Hepatocyte (in vitro differentiated cells): ENCODE data around the gene CCL4. TPM values are rescaled to one million over a fixed set of nuclear protein-coding genes. Genes with fewer than 3 reads are reported as not detected.
"Not testable (repeated sequence)": the region's sequence is repeated elsewhere in the genome, so short reads cannot be mapped to it uniquely, and the experiment has no call there.

Experiments used
- DNase-seq: peaks from one replicate; pipeline ENCODE4 v3.0.0-alpha.2; 2016; ENCODE audit warnings: low spot score
- H2AFZ ChIP-seq: fragments of 200-600 bp; sonication (generic); 2 replicates; pipeline ENCODE4 v1.6.0; 2016; ENCODE audit warnings: antibody characterized with exemption, mild to moderate bottlenecking
- H3K27ac ChIP-seq: fragments of 200-600 bp; sonication (generic); 2 replicates; pipeline ENCODE4 v1.5.1; 2016; ENCODE audit warnings: mild to moderate bottlenecking
- H3K27me3 ChIP-seq: fragments of 200-600 bp; sonication (generic); 2 replicates; pipeline ENCODE4 v1.6.1; 2016
- H3K36me3 ChIP-seq: fragments of 200-600 bp; sonication (generic); replicated peaks from 2 replicates; pipeline ENCODE4 v1.5.1; 2016; ENCODE audit warnings: low read depth; ENCODE audit not compliant: insufficient read depth
- H3K4me1 ChIP-seq: fragments of 200-600 bp; sonication (generic); 2 replicates; pipeline ENCODE4 v1.5.1; 2016; ENCODE audit warnings: mild to moderate bottlenecking, moderate library complexity; ENCODE audit not compliant: insufficient read depth
- H3K4me2 ChIP-seq: fragments of 200-600 bp; sonication (generic); 2 replicates; pipeline ENCODE4 v1.6.0; 2016
- H3K4me3 ChIP-seq: fragments of 200-600 bp; sonication (generic); 2 replicates; pipeline ENCODE4 v1.5.1; 2016; ENCODE audit warnings: mild to moderate bottlenecking
- H3K79me2 ChIP-seq: fragments of 200-600 bp; sonication (generic); 2 replicates; pipeline ENCODE4 v1.6.0; 2017; ENCODE audit warnings: mild to moderate bottlenecking
- H3K9me2 ChIP-seq: fragments of 200-600 bp; sonication (generic); replicated peaks from 2 replicates; pipeline ENCODE4 v1.6.0; 2017; ENCODE audit warnings: mild to moderate bottlenecking; ENCODE audit not compliant: insufficient read depth
- H3K9me3 ChIP-seq: fragments of 200-600 bp; sonication (generic); 2 replicates; pipeline ENCODE4 v1.5.1; 2016; ENCODE audit warnings: low read depth, mild to moderate bottlenecking
- H4K20me1 ChIP-seq: fragments of 200-600 bp; sonication (generic); 2 replicates; pipeline ENCODE4 v1.6.0; 2016; ENCODE audit warnings: mild to moderate bottlenecking; ENCODE audit not compliant: insufficient read depth, poor library complexity, severe bottlenecking
- EZH2 ChIP-seq: fragments of 200-600 bp; sonication (generic); IDR thresholded peaks from 2 replicates; pipeline ENCODE4 v1.6.1; 2016; ENCODE audit warnings: antibody characterized with exemption, mild to moderate bottlenecking, borderline replicate concordance
- EZH2phosphoT487 ChIP-seq: fragments of 200-600 bp; sonication (generic); IDR thresholded peaks from one replicate; pipeline ENCODE4 v1.6.1; 2018; ENCODE audit warnings: antibody characterized with exemption, mild to moderate bottlenecking, low read depth, moderate library complexity; ENCODE audit not compliant: unreplicated experiment, severe bottlenecking
- WGBS: methylation state at CpG from one replicate; pipeline ENCODE4 v1.1.6; 2016; ENCODE audit warnings: low lambda C conversion rate; ENCODE audit errors: missing lambda C conversion rate; 5-methylcytosine and 5-hydroxymethylcytosine counted together
- polyA plus RNA-seq: library from polyadenylated mRNA; unstranded; fragments of >200 nt; fragmentation: Nextera tagmentation; extraction: Ambion mirVana; gene quantifications from 2 replicates; pipeline ENCODE4 v1.2.1, GENCODE V29; 2016
- total RNA-seq: library from RNA; depleted of rRNA; stranded (reverse); fragments of >200 nt; gene quantifications from 2 replicates; pipeline ENCODE4 v1.2.3, GENCODE V29; 2014
- TF ChIP-seq, protein P1 (sequence below): fragments of 200-600 bp; sonication (generic); IDR thresholded peaks from 2 replicates; pipeline ENCODE4 v1.5.1; 2016; ENCODE audit warnings: antibody characterized with exemption, mild to moderate bottlenecking; ENCODE audit not compliant: poor library complexity

Gene CCL4
- total RNA-seq = 1.8 and 5.8 TPM in 2 replicates
- 9.4 and 21.1 TPM in 2 replicates for polyA plus RNA-seq

DNA sequence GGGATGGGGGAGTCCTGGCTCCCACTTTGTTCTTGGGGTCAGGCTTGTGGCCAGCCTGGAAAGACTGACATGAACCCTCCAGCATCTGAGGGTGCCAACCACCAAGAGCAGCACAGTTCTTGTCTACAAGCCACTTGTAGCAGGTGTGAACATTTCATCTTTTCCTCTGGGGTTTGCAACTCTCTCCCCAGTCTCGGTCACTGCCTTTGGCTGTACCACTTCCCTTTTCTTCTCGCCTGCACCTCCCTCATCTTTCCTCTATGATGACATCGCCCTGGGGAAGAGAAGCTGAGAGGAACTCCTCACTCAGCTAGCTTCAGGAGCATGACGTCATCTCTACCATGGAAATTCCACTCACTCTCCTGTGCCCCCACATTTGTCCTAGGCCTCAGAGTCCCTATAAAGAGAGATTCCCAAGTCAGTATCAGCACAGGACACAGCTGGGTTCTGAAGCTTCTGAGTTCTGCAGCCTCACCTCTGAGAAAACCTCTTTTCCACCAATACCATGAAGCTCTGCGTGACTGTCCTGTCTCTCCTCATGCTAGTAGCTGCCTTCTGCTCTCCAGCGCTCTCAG lies at the start of gene CCL4:
CCL4 (plus strand) TSS at position 427 of the 575 bp plus-strand sequence; CDS start at position 506, 79 bp downstream.
- H3K9me2 ChIP-seq, DNase-seq, H3K4me1 ChIP-seq, H3K4me3 ChIP-seq, H3K27ac ChIP-seq, H3K27me3 ChIP-seq, H3K4me2 ChIP-seq, H2AFZ ChIP-seq, H3K36me3 ChIP-seq, H4K20me1 ChIP-seq, H3K79me2 ChIP-seq, H3K9me3 ChIP-seq: not testable (repeated sequence)
- 89% methylated on average over 6 of the region's 6 CpGs for WGBS

DNA sequence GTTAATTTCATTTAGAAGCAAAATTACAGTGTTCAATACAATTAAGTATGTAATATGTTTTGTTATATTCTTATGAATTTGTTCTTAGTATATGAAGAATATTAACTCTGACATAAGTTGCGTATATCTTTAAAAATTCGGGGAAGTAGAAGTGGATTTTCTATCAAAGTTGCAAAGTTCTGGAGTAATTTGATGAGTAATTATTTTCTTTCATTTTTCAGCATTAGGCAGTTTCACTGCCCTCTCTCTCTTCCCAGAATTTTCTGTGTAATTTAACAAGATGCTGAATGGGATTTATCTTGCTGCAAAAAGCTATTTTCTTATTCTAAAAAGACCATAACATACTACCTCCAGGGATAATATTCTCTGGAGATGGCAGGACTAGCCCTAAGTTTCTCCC lies 48.5 kb upstream of the CCL4 start:
- H3K4me1 ChIP-seq = no peaks in the 10 kb centered on the region
- H3K9me2 ChIP-seq = no peaks in the 10 kb centered on the region
- no peaks in the 10 kb centered on the region for H3K9me3 ChIP-seq
- 90% methylated on average over 2 of the region's 2 CpGs for WGBS
- no peaks in the 10 kb centered on the region for H4K20me1 ChIP-seq
- H3K4me3 ChIP-seq = no peak overlapping the region
- no peak for DNase-seq
- H2AFZ ChIP-seq = no peak overlapping the region
- no peak overlapping the region for H3K4me2 ChIP-seq
- no peaks in the 10 kb centered on the region for H3K27me3 ChIP-seq
- H3K27ac ChIP-seq = no peak overlapping the region
- H3K36me3 ChIP-seq = no peaks in the 10 kb centered on the region
- TF ChIP-seq EZH2 = no peak
- TF ChIP-seq EZH2phosphoT487 = no peak
- TF ChIP-seq, protein P1, sequence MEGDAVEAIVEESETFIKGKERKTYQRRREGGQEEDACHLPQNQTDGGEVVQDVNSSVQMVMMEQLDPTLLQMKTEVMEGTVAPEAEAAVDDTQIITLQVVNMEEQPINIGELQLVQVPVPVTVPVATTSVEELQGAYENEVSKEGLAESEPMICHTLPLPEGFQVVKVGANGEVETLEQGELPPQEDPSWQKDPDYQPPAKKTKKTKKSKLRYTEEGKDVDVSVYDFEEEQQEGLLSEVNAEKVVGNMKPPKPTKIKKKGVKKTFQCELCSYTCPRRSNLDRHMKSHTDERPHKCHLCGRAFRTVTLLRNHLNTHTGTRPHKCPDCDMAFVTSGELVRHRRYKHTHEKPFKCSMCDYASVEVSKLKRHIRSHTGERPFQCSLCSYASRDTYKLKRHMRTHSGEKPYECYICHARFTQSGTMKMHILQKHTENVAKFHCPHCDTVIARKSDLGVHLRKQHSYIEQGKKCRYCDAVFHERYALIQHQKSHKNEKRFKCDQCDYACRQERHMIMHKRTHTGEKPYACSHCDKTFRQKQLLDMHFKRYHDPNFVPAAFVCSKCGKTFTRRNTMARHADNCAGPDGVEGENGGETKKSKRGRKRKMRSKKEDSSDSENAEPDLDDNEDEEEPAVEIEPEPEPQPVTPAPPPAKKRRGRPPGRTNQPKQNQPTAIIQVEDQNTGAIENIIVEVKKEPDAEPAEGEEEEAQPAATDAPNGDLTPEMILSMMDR = no peak
- no peaks in the 10 kb centered on the region for H3K79me2 ChIP-seq

DNA sequence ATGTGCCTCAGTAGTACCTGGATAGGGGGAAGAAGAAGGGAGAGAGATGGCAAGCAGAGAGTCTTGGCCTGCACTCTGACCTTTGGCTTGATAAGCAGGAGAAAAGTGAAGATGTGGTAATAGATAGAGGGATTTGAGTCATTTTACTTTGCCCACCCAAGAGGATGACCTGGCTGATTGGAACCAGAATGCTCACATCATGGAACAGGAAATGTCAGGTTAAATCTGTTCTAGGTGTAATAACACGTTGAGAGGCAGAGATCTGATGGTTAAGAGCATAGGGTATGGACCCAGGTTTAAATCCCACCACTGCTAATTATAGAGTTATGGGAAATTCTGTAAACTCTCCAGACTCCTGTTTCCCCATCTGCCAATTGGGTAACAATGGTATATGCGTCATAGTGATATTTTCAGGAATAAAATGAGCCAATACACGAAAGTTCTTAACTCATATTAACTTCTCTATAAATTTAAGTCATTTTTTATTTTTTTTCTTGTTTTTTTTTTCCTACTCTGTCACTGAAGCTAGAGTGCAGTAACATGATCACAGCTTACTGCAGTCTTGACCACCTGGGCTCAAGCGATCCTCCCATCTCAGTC lies 47.6 kb upstream of the CCL4 start:
- no peak for TF ChIP-seq EZH2
- TF ChIP-seq, protein P1 = no peak
- no peak for TF ChIP-seq EZH2phosphoT487
- H4K20me1 ChIP-seq = no peaks in the 10 kb centered on the region
- no peaks in the 10 kb centered on the region for H3K9me3 ChIP-seq
- no peaks in the 10 kb centered on the region for H3K36me3 ChIP-seq
- H3K4me3 ChIP-seq = no peak overlapping the region
- no peaks in the 10 kb centered on the region for H3K79me2 ChIP-seq
- H2AFZ ChIP-seq = no peak overlapping the region
- H3K4me1 ChIP-seq = no peaks in the 10 kb centered on the region
- 82% methylated on average over 4 of the region's 4 CpGs for whole genome bisulfite sequencing
- H3K27me3 ChIP-seq = no peaks in the 10 kb centered on the region
- no peaks in the 10 kb centered on the region for H3K9me2 ChIP-seq
- no peak overlapping the region for H3K27ac ChIP-seq
- DNase-seq = no peak
- H3K4me2 ChIP-seq = no peak overlapping the region

DNA sequence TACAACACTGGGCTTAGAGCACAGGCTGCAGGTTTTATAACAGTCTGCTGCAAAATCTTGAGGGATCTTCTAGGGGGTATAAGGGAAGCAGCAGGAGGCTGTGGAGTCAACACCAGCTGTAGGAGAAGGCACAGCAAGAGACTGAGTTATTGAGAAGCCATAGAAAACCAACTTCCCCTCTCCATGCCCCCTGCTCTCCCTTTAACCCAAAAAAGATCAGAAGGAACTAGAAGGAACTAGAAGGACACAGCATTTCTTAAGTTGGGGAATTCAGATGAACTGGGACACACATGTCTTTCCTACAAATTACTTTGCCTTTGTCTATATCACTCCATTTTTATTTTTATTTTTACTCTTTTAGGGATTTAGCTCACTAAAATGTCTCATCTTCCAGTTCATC lies 45.7 kb upstream of the CCL4 start:
- TF ChIP-seq, protein P1 = no peak
- no peak for TF ChIP-seq EZH2phosphoT487
- no peak for TF ChIP-seq EZH2

More for the DNA sequence above, 45.7 kb upstream of the CCL4 start:
- no peaks in the 10 kb centered on the region for H4K20me1 ChIP-seq
- H3K79me2 ChIP-seq = no peaks in the 10 kb centered on the region
- no peaks in the 10 kb centered on the region for H3K9me3 ChIP-seq
- no peaks in the 10 kb centered on the region for H3K4me1 ChIP-seq
- H3K27me3 ChIP-seq = no peaks in the 10 kb centered on the region
- H2AFZ ChIP-seq = no peak overlapping the region
- no peaks in the 10 kb centered on the region for H3K36me3 ChIP-seq
- no peak overlapping the region for H3K27ac ChIP-seq
- no peak for DNase-seq
- no peak overlapping the region for H3K4me2 ChIP-seq
- no peaks in the 10 kb centered on the region for H3K9me2 ChIP-seq
- H3K4me3 ChIP-seq = no peak overlapping the region
